Lower leg skin (tissue), 4 donors: ENCODE results near the gene MEOX1. TPM values are rescaled to one million over a fixed set of nuclear protein-coding genes. Genes with fewer than 3 reads are reported as not detected.

Experiments
- DNase-seq, 2 donors: peaks; one replicate each; pipeline ENCODE4 v3.0.0-alpha.2; 2019; ENCODE audit warnings: low spot score in 2 of 2
- H3K4me3 ChIP-seq: fragments of 200-600 bp; sonication (generic); 2 replicates; pipeline ENCODE4 v1.5.1; 2017; ENCODE audit warnings: mild to moderate bottlenecking, low read depth; ENCODE audit not compliant: poor library complexity, severe bottlenecking
- CTCF ChIP-seq, 3 donors: fragments of 450-650 bp; IDR thresholded peaks; one replicate each; pipeline ENCODE4 v1.5.1; 2016; ENCODE audit warnings: antibody characterized with exemption in 3 of 3, mild to moderate bottlenecking in 3 of 3, moderate library complexity in 2 of 3
- POLR2A ChIP-seq, 2 donors: fragments of 450-650 bp; IDR thresholded peaks; one replicate each; pipeline ENCODE4 v1.6.1; 2016 to 2017; ENCODE audit warnings: antibody characterized with exemption in 2 of 2, mild to moderate bottlenecking in 1 of 2, moderate library complexity in 1 of 2
- WGBS, 2 donors: methylation state at CpG; one replicate each; pipeline ENCODE4 v1.1.5; 2018; 5-methylcytosine and 5-hydroxymethylcytosine counted together
- intact Hi-C: fragments of 100-400 bp; cut with DNase I; formaldehyde crosslinking; loops from one replicate; pipeline ENCODE4 v1.15.0; 2023; ENCODE audit warnings: low total_unique reads
- total RNA-seq, 4 donors: library from RNA; depleted of rRNA; stranded (reverse); fragments of >200 nt; gene quantifications; one replicate each; pipeline ENCODE4 v1.1.0, GENCODE V29; 2016

The MEOX1 gene
- 1 to 10 TPM; 1.9 to 7.9 (median 3.7) TPM for total RNA-seq

DNA sequence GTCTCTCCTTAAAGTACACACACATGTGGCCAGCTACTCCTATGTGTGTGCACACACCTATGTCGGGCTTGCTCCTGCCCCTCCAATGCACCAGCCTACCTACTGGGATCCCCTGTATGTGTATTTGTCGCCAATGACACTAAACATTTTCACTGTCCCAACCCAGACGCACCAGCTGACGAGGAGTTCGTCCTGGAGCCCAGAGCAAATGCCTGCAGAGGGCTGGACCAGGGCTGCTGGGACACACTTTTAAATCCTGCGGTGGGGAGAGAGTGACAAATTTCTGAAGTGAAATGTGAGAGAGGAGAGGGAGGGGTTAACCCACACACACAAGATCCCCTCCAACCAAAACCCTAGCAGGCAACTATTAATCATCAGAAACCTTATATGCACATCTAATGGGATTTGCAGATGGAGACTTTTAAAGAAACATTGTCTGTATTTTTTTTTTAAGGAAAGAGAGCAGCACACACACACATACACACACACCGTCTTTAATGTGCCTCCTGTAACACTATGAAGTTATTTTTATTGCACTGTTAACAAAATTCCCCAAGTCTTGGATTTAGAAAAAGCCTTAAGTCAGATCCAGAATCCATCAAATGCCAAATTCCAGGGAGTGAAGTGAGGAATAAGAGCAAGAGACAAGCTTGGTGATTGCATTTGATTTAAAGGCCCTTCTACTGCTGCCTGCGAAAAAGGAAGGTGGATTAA lies at the start of gene MEOX1:
TSS of gene MEOX1 (minus strand) at position 224 of the 714 bp plus-strand sequence. CDS start 388 bp downstream, outside the sequence.
- no peak within 1 kb of the TSS for H3K4me3 ChIP-seq
- intact Hi-C loops, result no loop called here
- DNase-seq, result no peak
- 18 to 28% methylated on average over 8 of the region's 8 CpGs for WGBS, 2 donors
- no peak for TF ChIP-seq CTCF (IDR thresholded peaks at IDR 0.05)
- no peak for TF ChIP-seq POLR2A (IDR thresholded peaks at IDR 0.05)

GRCh38 chr17:43710101-43710500 lies 48.4 kb upstream of the MEOX1 start:
- TF ChIP-seq POLR2A (IDR thresholded peaks at IDR 0.05), result no peak
- no peak for TF ChIP-seq CTCF (IDR thresholded peaks at IDR 0.05)
- WGBS, 2 donors, result 62 to 77% methylated on average over 6 of the region's 6 CpGs
- no peak for DNase-seq
- intact Hi-C loops, result no loop called here
- H3K4me3 ChIP-seq, result no peak overlapping the region

DNA sequence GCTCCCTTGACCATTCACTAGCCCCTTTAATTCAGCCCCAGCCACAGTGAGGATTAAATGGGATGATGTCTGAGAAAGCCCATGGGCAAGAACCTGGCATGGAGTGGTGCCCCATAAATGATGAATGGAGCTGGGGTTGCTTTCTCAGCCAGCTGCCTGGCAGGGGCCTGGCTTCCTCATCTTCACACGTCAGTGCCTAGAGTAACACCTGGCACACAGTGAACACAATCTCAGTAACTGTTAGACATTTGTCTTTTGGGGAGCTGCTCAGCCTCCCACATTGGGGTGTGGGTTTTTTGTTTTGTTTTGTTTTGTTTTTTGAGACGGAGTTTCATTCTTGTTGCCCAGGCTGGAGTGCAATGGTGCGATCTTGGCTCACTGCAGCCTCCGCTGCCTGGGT lies 47.5 kb upstream of the MEOX1 start:
- intact Hi-C loops, result no loop called here
- TF ChIP-seq CTCF (IDR thresholded peaks at IDR 0.05) (no peak), POLR2A (IDR thresholded peaks at IDR 0.05) (no peak)
- WGBS, 2 donors, result 75 to 92% methylated on average over 4 of the region's 4 CpGs

DNA sequence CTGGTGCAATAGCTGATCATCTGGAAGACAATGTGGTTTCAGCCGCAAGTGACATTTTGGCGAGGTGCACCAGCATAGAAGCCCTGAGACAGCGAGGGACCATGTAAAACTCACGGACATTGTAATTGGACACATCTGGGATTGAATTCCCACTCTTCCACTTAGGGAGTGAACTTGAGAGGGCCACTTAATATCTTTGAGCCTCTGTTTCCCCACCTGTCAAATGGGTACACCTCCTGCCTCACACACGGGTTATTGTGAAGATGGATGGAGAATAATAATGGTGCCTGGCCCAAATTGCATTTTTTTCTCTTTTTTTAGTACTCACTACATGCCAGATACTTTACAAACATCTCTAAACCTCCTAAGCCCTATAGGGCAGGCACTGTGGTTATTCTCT lies 45.5 kb upstream of the MEOX1 start:
- no peak for DNase-seq
- no peak overlapping the region for H3K4me3 ChIP-seq
- intact Hi-C loops, result no loop called here
- TF ChIP-seq POLR2A (IDR thresholded peaks at IDR 0.05) (no peak), CTCF (IDR thresholded peaks at IDR 0.05) (no peak)
- 48 to 52% methylated on average over 5 of the region's 5 CpGs for WGBS, 2 donors

More for the DNA sequence above, 47.5 kb upstream of the MEOX1 start:
- DNase-seq, result no peak
- no peak overlapping the region for H3K4me3 ChIP-seq

DNA sequence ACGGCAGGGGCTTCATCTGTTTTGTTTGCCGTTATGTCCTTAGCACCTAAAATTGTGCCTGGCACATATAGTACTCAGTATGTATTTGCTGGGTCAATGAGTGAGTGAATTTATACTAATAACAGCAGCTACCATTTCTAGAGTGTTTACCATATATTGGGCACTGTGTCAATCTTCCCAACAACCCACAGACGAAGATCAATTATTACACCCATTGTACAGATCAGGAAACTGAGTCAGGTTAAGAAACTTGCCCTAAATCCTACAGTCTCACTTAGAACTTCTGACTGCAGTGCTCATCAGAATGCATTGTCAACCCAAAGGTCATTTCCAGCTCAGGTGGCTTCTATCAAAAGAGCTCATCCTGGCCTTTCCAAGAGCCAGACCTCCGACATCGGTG lies 44.5 kb upstream of the MEOX1 start:
- H3K4me3 ChIP-seq, result no peak overlapping the region
- DNase-seq, result no peak
- 75% methylated on average over 5 of the region's 5 CpGs for WGBS, 2 donors
- intact Hi-C loops, result no loop called here
- TF ChIP-seq CTCF (IDR thresholded peaks at IDR 0.05) (no peak), POLR2A (IDR thresholded peaks at IDR 0.05) (no peak)

- TF ChIP-seq POLR2A (IDR thresholded peaks at IDR 0.05) (no peak), CTCF (IDR thresholded peaks at IDR 0.05) (no peak)
- WGBS, 2 donors, result 93 to 99% methylated on average over 3 of the region's 3 CpGs
- no peak for DNase-seq
- H3K4me3 ChIP-seq, result no peak overlapping the region
- intact Hi-C loops, result no loop called here
Measured at GRCh38 chr17:43703630-43704029, 41.9 kb upstream of the MEOX1 start.
